ES-I3 (cell line): ENCODE results near the gene MAPK7.

Source experiments
- H3K36me3 ChIP-seq: 2 replicates; pipeline ENCODE4 v1.6.1; 2013; ENCODE audit warnings: mild to moderate bottlenecking, low read length, control low read depth, moderate library complexity; ENCODE audit not compliant: insufficient read depth
- H3K4me1 ChIP-seq: 2 replicates; pipeline ENCODE4 v1.6.1; 2013; ENCODE audit warnings: mild to moderate bottlenecking, control low read depth, low read length; ENCODE audit not compliant: insufficient read depth
- H3K9ac ChIP-seq: 2 replicates; pipeline ENCODE4 v1.6.1; 2013; ENCODE audit warnings: low read depth, mild to moderate bottlenecking, low read length, moderate library complexity
- H3K9me3 ChIP-seq: 2 replicates; pipeline ENCODE4 v1.6.1; 2013; ENCODE audit warnings: mild to moderate bottlenecking, low read length, moderate library complexity; ENCODE audit not compliant: control insufficient read depth, insufficient read depth

The MAPK7 gene

DNA sequence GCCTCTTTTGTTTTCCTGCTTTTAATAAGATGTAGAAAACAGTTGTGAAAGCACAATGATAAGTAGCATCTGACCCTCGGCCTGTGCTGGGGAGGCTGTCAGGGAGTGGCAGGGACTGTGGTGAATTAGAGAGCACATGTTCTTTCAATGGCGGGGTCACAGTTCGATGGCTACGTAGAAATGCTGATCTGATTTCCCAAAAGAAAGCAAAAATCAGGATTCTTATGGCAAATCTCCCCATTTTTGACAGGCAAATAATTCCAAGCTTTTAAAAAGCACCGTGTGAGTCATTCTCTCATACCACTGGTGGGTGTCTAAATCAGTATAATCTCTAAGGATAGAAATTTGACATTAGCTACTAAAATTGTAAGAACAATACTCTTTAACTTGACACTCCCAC is 4.2 kb upstream of the MAPK7 start:
- Histone ChIP-seq H3K36me3 (0 out of 2 replicates have a peak, but pooled peaks cover 1% of the 10 kb centered on the region), H3K9me3 (no peaks in the 10 kb centered on the region), H3K4me1 (peaks cover under 1% of the 10 kb centered on the region; the same call in 1 of the 2 replicates), H3K9ac (no peak overlapping the region)

DNA sequence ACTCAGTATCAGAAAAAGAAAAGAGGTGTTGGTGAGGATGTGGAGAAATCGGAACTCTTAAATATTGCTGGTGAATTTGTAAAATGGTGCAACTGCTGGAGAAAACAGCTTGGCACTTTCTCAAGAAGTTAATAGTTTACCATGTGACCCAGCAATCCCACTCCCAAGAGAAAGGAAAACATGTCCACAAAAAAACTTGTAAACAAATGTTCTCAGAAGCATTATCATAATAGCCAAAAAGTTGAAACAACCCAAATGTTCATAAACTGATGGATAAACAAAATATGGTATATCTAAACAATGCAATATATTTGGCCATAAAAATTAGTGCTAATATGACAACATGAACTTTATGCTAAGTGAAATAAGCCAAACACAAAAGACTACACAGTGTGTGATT is 2.6 kb upstream of the MAPK7 start:
- H3K36me3 ChIP-seq = peaks cover 16% of the 10 kb centered on the region; the same call in 1 of the 2 replicates
- H3K4me1 ChIP-seq = peaks cover 6% of the 10 kb centered on the region; the same call in 1 of the 2 replicates
- no peaks in the 10 kb centered on the region for H3K9me3 ChIP-seq
- no peak overlapping the region for H3K9ac ChIP-seq

GRCh38 chr17:19376811-19377210 is 1.5 kb upstream of the MAPK7 start:
- Histone ChIP-seq H3K36me3 (peaks cover 26% of the 10 kb centered on the region; the same call in 1 of the 2 replicates), H3K9ac (peak overlapping the region; percentile 76), H3K4me1 (peaks cover 6% of the 10 kb centered on the region; the same call in 1 of the 2 replicates), H3K9me3 (no peaks in the 10 kb centered on the region)

- peaks cover 31% of the 10 kb centered on the region; the same call in 1 of the 2 replicates for H3K36me3 ChIP-seq
- peaks cover 6% of the 10 kb centered on the region; the same call in 1 of the 2 replicates for H3K4me1 ChIP-seq
- H3K9me3 ChIP-seq = no peaks in the 10 kb centered on the region
- H3K9ac ChIP-seq = peak overlapping the region; percentile 76
These were observed 489 bp upstream of the MAPK7 start for GRCh38 chr17:19377602-19378415.

DNA sequence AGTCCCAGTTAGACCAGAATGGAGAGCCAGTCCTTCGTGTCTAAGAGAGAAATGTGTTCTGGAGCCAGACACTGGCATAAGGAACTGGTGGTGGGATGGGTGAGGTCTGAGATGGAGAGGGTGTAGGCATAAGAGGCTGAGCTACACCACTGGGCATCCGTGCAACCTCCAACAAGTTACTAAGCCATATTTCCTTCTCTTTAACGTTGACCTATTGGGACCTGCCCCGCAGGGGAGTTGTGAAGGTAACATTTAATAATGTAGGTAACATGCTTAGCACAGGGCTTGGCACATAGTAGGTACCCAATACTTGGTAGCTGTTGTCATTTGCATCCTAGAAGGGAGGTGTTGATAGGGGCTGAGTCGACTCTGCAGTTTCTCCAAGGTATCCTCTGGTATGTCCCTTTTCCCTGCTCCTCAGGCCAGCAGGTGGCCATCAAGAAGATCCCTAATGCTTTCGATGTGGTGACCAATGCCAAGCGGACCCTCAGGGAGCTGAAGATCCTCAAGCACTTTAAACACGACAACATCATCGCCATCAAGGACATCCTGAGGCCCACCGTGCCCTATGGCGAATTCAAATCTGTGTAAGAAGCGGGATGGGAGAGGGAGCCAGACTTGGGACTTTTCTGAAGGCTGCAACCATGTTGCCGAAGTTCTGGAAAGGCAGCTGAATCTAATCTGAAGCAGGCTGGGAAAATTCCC is 1.2 kb downstream of the MAPK7 start:
- peaks cover 31% of the 10 kb centered on the region; the same call in 1 of the 2 replicates for H3K36me3 ChIP-seq
- peaks cover 7% of the 10 kb centered on the region for H3K4me1 ChIP-seq
- H3K9me3 ChIP-seq = no peaks in the 10 kb centered on the region
- H3K9ac ChIP-seq = peak overlapping the region; percentile 80

- peaks cover 31% of the 10 kb centered on the region; the same call in 1 of the 2 replicates for H3K36me3 ChIP-seq
These were observed 2.4 kb downstream of the MAPK7 start for GRCh38 chr17:19380481-19381301.

DNA sequence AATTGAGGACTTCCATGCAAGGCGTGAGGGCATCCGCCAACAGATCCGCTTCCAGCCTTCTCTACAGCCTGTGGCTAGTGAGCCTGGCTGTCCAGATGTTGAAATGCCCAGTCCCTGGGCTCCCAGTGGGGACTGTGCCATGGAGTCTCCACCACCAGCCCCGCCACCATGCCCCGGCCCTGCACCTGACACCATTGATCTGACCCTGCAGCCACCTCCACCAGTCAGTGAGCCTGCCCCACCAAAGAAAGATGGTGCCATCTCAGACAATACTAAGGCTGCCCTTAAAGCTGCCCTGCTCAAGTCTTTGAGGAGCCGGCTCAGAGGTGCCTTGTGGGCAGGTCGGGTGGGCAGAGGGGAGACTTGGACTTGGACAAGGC is 3.1 kb downstream of the MAPK7 start:
- Histone ChIP-seq H3K9ac (no peak overlapping the region), H3K4me1 (peaks cover 15% of the 10 kb centered on the region), H3K9me3 (no peaks in the 10 kb centered on the region), H3K36me3 (peaks cover 31% of the 10 kb centered on the region; the same call in 1 of the 2 replicates)

More at GRCh38 chr17:19380481-19381301, 2.4 kb downstream of the MAPK7 start:
- no peak overlapping the region for H3K9ac ChIP-seq
- no peaks in the 10 kb centered on the region for H3K9me3 ChIP-seq
- H3K4me1 ChIP-seq = peaks cover 12% of the 10 kb centered on the region

DNA sequence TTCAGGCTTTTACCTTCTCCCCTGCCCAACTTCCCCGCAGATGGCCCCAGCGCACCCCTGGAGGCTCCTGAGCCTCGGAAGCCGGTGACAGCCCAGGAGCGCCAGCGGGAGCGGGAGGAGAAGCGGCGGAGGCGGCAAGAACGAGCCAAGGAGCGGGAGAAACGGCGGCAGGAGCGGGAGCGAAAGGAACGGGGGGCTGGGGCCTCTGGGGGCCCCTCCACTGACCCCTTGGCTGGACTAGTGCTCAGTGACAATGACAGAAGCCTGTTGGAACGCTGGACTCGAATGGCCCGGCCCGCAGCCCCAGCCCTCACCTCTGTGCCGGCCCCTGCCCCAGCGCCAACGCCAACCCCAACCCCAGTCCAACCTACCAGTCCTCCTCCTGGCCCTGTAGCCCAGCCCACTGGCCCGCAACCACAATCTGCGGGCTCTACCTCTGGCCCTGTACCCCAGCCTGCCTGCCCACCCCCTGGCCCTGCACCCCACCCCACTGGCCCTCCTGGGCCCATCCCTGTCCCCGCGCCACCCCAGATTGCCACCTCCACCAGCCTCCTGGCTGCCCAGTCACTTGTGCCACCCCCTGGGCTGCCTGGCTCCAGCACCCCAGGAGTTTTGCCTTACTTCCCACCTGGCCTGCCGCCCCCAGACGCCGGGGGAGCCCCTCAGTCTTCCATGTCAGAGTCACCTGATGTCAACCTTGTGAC is 3.6 kb downstream of the MAPK7 start:
- no peak overlapping the region for H3K9ac ChIP-seq
- H3K4me1 ChIP-seq = peaks cover 19% of the 10 kb centered on the region
- H3K36me3 ChIP-seq = peaks cover 31% of the 10 kb centered on the region; the same call in 1 of the 2 replicates
- H3K9me3 ChIP-seq = no peaks in the 10 kb centered on the region

- Histone ChIP-seq H3K9ac (no peak overlapping the region), H3K36me3 (peaks cover 31% of the 10 kb centered on the region; the same call in 1 of the 2 replicates), H3K9me3 (no peaks in the 10 kb centered on the region), H3K4me1 (peaks cover 22% of the 10 kb centered on the region)
These were observed 4.5 kb downstream of the MAPK7 start for GRCh38 chr17:19382531-19383444.

DNA sequence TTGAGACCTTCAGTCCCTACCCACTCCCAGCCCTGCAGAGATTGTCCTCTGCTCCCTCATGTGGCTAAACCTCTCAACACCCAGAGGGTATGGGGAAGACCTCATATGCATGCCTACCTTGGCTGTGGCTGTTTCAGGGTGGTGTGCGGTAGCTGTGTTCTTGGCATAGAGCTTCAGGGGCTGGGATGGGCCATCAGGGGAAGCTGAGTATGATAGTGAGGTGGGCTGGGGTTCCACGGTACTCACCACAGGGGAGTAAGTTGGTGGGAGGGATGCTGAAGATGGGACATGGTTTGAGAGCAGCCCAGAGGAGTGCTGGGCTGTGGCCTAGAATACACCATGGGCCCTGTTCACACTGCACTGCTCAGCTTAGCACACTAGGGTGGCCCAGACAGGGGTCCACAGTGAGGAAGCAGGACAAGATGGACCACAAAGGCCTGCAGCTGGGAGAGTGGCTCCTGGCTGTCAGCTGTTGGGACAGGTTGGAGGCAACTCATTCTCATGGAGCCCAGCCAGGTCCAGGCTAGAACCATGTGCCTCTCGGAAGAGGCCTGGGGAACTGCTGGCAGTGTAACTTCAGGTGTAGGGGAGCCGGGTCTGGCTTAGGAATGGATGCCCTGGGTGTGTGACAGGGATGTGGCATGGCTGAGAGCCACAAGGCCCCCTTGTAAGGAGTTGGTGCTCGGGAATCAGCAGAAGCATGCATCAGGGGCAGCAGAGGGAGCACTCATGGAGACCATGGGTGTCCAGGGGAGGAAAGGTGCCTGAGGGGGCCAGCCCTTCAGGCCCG is 5.6 kb downstream of the MAPK7 start:
- Histone ChIP-seq H3K4me1 (peaks cover 22% of the 10 kb centered on the region), H3K9me3 (no peaks in the 10 kb centered on the region), H3K9ac (no peak overlapping the region), H3K36me3 (peaks cover 31% of the 10 kb centered on the region; the same call in 1 of the 2 replicates)

GRCh38 chr17:19384723-19385391 is 6.6 kb downstream of the MAPK7 start:
- Histone ChIP-seq H3K9me3 (no peaks in the 10 kb centered on the region), H3K9ac (no peak overlapping the region), H3K4me1 (peaks cover 16% of the 10 kb centered on the region; the same call in 1 of the 2 replicates), H3K36me3 (peaks cover 23% of the 10 kb centered on the region; the same call in 1 of the 2 replicates)

- Histone ChIP-seq H3K9ac (no peak overlapping the region), H3K9me3 (no peaks in the 10 kb centered on the region), H3K36me3 (peaks cover 16% of the 10 kb centered on the region; the same call in 1 of the 2 replicates), H3K4me1 (peaks cover 16% of the 10 kb centered on the region; the same call in 1 of the 2 replicates)
These were observed 7.3 kb downstream of the MAPK7 start for GRCh38 chr17:19385521-19385983.
